Right renal cortex interstitium (tissue), 3 donors: ENCODE data around the gene ATG16L2. TPM values are rescaled to one million over a fixed set of nuclear protein-coding genes. Genes with fewer than 3 reads are reported as not detected.
"Not testable (repeated sequence)": the region's sequence is repeated elsewhere in the genome, so short reads cannot be mapped to it uniquely, and the experiment has no call there.

ENCODE experiments used
- DNase-seq, 3 donors: peaks; one replicate each; pipeline ENCODE4 v3.0.0-alpha.2; 2013; ENCODE audit warnings: low read depth in 3 of 3, low spot score in 2 of 3
- polyA plus RNA-seq, 3 donors: library from polyadenylated mRNA; unstranded; fragments of 120-200 nt; gene quantifications; one replicate each; pipeline ENCODE4 v1.2.1, GENCODE V29; 2013; ENCODE audit not compliant: insufficient read length in 3 of 3

Gene ATG16L2
- polyA plus RNA-seq, 3 donors = 17.9 to 25.2 (median 20.6) TPM

DNA sequence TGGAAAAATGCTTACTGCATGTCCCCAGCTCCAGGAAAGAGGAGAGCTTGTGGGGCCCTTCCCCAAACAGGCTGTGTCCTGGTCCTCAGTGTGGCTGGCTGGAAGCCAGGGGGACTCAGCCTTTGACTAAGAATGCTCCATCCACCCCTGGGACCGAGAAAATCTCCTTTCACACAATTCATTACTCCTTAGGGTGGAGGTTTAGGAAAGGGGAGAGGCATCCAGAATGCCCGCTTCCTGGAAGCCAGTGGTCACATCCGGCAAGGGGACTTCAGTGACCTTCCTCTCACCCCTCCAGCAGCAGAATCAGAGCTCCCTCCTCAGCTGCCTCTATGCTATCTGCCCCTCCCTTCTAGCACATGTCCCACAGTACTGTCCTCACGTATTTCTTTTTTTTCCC is 21.9 kb downstream of the ATG16L2 start:
- no peak for DNase-seq

DNA sequence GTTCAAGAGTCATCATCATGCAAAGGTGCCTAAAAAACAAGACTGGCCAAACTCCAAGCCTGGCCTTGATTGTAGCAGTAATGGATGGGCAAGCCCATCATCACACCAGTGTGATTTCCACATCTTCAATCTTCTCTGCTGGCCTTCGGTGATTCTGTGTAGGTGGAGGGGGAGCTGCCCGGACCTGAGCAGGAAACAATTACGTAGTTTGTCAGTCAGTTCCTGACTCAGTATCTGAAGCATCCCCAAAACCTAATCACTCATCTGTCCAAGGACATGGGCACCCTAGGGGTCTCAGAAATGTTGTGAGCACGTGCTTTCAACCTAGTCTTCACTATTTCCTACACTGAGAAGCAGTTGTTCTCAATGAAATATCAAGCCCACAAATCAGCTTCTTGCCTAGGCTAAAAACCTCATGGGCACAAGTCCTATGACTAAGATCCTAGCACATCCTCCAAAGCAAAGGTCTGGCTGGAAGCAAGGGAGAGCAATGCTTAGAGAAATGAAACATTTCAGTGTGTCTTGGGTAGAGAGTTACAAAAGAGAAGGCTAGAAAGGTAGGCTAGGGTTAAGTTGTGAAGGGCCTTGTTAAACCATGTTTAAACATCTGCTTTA is 24.6 kb downstream of the ATG16L2 start:
- no peak for DNase-seq

DNA sequence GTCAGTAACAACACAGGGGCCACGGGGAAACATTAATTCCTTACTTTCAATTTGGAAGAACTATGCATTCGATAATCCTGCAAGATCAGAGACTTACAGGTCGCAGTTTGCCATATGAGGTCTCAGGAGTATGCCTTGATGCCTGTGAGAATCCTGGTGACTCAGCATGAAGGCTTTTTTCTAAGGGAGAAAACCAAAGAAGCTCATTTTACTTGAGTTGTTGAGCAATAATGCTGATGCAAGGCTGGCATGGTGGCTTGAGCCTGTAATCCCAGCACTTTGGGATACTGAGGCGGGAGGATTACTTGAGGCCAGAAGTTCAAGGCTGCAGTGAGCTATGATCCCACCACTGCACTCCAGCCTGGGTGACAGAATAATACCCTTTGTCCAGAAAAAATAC is 26.6 kb downstream of the ATG16L2 start:
- no peak for DNase-seq

DNA sequence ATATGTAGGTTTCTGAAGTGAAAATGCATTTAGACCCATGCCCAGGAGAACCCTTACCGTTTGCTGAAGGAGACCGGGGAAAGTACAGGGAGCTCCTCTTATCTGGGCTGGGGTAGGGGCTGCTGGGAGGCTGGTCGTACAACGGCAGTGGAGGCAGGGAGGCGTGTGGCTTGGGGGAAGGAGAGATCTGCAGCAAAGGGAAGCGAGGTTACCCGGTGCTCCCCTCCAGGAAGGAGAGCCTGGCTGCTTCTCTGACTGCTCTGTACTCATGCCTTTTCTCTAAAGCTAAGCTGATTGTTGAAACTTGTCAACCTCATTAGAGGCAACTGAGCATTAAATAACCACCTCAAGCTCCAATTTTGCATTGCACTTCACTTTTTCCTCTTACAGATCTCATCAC is 27.2 kb downstream of the ATG16L2 start:
- DNase-seq = no peak

DNA sequence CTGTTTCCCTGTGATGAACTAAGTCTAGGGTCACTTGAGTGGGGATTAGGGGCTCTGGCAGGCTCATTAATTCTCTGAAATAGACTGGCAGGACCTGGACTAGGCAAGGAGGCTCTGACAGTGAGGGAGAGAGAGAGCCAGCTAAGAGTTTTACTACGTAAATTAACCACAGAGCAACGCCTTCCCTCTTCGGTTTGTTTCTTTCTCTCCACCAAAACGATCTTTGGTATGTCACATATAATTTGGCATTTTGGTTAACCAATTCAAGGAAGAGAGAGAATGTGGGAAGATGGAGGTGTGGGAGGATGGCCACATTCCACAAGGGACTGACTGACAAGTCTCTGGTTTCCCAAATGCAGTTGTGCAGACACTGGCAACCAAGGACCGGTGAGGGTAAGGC is 27.9 kb downstream of the ATG16L2 start:
- no peak for DNase-seq

DNA sequence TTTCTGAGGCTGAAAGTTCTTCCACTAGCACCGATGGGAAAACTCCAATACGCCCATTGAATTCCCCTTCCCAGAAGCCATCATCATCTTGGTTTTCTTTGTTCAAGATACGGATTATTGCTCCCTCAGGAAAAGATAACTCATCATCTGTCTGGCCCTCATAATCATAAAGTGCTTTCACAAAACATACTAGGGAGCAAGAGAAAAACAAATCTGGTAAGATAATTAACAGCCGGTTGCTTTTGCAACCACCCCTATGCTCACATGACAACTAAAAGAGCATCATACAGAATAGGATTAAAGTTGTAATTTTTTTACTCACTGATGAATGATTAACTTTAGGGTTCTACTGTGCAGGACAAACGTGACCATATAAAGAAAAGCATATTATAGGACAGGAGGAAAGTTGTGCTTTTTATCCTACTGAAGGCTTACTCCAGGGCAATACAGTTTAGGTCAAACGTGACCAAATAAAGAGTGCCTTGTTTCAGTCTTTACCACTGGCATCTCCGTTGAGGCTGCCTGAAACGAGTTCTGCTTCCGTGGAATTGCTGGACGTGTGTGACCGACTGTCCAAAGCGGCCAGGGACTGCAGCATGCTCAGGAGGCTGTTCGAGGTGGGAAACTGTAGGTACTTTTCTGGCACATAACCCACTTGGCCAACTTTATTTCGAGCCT is 28.6 kb downstream of the ATG16L2 start:
- DNase-seq = no peak

DNA sequence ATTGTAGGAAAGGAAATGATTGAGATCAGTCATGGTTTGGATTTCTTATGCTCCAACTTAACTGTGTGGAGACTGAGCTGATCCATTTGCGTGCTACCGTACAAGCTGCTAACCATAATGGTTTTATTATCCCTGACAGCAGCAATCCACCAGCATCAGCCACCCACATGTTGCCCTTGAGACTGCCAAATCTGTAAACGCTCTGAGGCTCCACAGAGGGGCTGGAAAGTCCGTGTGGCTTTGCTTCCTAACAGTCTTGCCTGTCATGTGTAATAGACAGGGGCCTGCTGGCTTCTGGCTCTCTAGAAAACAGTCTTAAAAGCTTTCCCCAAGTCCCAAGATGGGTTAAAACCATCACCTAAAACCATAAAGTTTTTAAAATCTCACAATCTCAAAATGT is 30.1 kb downstream of the ATG16L2 start:
- peak in 1 of 3 donors; percentile 48 for DNase-seq

DNA sequence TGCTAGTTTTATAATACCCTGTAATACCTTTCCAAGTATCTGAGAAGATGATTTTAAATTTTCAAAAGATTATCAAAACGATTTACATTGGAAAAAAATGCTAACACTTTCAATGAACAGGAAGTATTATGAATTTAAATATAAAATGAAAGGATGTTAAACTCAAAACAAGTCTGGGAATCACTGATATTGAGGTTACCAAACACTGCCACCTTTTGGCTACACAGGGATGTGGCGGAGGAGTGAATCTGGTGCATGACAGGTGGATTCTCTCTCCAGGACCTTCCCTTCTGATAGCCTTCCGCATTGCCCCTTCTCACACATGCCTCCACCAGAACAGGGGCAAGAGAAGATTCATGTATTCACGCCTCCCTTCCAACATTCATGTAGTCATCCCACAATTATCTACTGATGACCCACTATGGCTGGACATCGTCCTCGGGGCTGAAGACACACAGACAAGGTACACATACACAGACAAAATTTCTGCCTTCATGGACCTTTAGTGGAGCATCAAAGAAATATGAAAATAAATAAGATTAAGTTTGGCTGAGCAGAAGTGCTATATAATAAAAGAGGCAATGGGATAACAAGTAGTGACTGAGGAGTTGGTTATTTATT is 34.7 kb downstream of the ATG16L2 start:
- no peak for DNase-seq

DNA sequence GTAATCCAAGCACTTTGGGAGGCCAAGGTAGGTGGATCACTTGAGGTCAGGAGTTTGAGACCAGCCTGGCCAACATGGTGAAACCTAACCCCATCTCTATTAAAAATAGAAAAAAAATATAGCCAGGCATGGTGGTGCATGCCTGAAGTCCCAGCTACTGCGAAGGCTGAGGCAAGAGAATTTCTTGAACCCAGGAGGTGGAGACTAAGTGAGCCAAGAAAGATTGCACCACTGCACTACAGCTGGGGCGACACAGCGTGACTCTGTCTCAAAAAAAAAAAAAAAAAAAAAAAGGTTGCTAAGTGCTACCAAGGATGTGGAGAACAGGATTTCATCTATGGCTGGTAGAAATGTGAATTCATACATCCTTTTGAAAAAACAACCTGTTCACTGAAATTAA is 36.6 kb downstream of the ATG16L2 start:
- no peak for DNase-seq

DNA sequence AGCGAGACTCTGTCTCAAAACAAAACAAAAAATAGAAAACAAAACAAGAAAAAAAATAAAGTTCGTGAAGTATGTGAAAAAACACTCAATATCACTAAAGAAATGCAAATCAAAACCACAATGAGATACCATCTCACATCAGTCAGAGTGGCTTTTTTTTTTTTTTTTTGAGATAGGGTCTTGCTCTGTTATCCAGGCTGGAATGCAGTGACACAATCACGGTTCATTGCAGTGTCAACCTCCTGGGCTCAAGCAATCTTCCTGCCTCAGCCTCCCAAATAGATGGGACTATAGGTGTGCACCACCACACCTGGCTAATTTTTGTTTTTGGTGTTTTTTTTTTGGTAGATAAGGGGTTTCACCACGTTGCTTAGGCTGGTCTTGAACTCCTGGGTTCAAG is 37.5 kb downstream of the ATG16L2 start:
- no peak for DNase-seq

DNA sequence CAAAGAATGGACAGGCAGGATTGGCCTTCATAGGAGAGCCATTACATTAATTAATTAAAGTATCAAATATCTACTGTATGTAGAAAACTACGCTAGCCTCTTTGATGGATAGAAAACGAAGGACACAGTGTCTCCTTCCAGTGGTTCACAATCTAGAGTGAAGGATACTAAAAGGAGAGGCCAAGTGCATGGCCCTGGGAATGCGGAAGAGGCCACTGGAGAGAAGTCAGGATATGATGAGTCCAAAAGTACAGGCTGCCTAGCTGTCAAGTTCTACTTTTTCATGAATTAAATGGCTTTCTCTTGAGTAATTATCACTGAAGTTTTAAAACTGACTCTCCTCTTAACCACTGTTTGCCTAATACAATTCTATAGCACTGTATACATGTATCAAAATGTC is 41.9 kb downstream of the ATG16L2 start:
- no peak for DNase-seq

DNA sequence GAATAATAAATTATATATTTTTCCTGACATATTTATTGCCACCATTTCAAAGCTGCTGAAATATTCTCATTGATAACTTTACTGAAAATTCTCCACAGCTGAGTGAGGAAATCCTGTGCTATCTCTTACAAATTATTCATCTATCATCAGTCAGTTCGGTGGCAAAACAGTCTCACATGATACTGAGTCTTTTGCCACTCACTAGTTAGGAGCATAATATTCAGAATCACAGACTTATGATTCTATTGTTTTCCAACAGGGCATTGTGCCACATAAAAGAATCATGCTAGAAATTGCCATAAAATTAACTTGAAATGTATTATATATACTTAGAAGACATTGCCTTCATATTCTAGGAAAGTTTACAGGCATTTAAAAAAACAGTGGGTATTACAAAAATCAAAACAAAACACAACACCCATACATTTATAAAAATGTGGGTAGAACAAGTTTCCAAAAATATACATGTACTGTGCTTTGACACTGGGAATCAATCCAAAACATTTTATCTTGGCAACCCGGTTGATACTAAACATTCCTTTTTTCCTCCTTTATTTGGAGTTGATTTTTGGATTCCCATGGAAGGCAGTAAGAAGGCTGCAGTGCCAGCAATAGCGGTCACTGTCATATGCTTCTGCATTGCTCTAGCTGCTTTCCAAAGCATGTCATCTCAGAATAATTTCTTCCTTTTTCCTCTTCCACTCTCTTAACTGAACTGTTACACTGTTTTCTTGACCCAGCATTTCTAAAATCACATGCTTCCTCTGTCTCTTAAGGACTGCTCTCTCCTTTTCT is 42.5 kb downstream of the ATG16L2 start:
- DNase-seq = no peak

DNA sequence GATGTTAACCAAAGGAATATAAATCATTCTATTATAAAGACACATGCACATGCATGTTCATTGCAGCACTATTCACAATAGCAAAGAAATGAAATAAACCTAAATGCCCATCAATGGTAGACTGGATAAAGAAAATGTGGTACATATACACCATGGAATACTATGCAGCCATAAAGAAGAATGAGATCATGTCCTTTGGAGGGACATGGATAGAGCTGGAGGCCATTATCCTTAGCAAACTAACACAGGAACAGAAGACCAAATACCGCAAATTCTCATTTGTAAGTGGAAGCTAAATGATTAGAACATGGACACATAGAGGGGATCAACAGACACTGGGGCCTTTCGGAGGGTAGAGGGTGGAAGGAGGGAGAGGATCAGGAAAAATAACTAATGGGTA is 44.1 kb downstream of the ATG16L2 start:
- DNase-seq = not testable (repeated sequence)

DNA sequence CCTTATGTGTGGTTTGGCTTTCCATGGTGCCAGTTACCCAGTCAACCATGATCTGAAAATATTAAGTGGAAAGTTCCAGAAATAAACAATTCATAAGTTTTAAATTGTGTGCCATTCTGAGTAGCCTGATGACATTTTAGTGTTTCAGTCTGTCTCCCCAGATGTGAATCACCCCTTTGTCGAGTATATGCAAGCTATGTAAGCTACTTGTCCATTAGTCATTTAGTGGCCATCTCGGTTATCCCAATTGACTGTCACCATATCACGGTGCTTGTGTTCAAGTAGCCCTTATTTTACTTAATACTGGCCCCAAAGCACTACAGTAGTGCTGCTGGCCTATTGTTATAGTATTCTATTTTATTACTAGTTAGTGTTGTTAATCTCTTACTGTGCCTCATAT is 44.9 kb downstream of the ATG16L2 start:
- no peak for DNase-seq

DNA sequence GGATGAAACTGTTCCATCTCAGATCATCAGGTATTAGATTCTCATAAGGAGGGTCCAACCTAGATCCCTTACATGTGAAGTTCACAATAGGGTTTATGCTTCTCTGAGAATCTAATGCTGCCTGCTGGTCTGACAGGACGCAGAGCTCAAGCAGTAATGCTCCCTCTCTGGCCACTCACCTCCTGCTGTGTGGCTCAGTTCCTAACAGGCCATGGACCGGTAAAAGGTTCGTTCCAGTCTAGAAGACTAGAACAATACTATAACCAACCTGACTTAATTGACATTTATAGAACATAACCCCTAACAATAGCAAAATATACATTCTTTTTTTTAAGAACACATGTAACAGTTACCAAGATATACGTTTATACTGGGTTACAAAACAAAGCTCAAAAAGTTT is 45.8 kb downstream of the ATG16L2 start:
- DNase-seq = no peak

DNA sequence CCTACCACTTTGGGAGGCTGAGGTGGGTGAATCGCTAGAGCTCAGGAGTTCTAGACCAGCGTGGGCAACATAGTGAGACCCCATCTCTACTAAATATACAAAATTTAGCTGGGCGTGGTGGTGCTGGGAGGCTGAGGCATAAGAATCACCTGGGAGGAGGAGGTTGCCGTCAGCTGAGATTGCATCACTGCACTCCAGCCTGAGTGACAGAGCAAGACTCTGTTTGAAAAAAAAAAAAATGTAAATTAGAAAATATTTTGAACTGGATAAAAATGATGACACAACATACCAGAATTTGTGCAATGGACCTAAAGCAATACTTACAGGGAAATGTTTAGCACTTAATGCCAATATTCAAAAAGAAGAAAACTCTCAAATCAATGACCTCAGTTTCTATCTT is 46.4 kb downstream of the ATG16L2 start:
- no peak for DNase-seq

DNA sequence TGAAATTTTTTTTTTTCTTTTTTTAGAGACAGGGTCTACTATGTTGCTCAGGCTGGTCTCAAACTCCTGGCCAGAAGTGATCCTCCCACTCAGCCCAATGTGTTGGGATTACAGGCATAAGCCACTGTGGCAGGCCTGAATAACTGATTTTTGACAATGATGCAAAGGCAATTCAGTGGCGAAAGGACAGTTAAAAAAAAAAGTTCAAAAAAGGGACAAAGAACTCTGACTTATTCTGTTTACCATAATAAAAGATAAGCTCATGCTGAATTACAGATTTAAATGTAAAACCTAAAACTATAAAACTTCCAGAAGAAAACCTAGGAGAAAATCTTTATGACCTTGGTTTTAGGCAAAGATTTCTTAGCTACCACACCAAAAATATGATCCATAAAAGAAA is 48.9 kb downstream of the ATG16L2 start:
- no peak for DNase-seq

DNA sequence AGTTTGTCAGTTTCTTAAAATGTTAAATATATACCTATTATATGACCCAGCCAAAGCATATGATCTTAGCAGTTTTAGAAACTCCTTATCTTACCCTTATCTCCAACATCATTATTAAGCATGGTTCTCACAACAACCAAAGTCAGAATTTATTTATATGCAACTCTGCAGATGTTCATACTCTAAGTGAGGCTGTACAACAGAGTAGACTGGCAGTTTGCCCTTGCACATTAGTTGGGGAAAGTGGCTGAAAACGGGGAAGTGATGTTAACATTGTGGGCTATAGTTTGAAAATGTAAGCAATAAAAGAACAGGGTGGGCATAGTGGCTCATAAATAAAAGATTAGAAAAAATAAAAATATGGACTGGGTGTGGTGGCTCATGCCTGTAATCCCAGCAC is 49.7 kb downstream of the ATG16L2 start:
- no peak for DNase-seq

DNA sequence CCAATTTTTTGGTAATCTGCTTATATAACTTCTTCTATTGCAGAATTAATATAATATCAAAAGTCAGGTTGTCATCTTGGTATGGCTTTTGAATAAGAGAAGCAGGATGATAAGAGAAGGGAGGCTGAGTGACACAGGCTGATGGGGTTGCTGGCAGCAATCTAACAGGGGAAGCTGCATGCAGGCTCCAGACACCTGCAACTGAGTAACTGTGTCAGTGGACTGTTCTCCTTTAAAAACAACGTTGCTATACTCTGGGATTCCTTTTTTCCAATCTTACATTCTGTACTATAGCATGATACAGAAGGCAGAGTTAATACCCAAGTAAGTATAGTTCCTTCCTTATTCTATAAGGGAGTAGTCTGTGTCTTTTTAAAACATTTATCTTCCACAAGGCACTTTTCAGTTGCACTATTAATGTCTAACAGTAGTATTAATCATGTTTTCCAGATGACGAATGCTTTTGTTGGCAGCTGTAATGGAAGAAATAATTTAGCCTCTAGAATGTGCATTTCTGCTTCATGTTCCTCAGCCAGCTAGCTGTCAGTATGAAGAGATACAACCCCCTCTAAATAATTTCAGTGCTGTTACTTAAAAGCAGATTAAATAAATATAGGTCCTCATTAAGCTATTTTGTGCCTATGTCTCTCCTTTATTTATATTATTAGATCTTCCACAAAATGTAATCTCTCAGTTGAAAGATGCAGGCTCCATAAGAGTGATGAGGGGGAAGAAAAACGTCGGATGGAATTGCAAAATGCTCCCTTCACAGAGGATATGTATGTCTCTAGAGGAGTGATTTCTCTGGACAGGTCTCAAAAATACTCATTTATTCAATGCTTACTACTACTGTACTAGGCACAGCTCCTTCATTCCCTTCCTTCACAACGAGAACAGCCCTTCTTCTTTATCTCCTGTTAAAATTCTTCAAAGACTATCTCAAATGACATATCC is 50.8 kb downstream of the ATG16L2 start:
- DNase-seq = no peak

DNA sequence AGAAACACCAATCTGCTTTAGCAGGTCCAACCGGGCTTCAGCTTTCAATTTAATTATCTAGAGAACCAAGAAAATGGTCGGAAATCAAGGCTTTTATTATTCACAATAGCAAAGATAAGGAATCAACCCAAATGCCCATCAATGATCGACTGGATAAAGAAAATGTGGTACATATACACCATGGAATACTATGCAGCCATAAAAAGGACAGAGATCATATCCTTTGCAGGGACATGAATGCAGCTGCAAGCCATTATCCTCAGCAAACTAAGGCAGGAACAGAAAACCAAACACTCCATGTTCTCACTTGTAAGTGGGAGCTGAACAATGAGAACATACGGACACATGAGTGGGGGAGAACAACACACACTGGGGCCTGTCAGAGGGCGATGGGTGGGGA is 53.8 kb downstream of the ATG16L2 start:
- DNase-seq = no peak
